IMR-90 (cell line): ENCODE data around the gene ZDHHC8. TPM values are rescaled to one million over a fixed set of nuclear protein-coding genes. Genes with fewer than 3 reads are reported as not detected.

Experiments used
- ATAC-seq: fragments of 200-7000 bp; cut with Tn5 transposase; 2 replicates; pipeline ENCODE4 v1.9.1; 2020; ENCODE audit warnings: low read depth, mild to moderate bottlenecking, moderate library complexity
- BruUV-seq: library from RNA; stranded (reverse); fragments of 400-500 nt; replicated peaks from 2 replicates; lab custom pipeline; 2021; lab: Mats Ljungman, UMichigan
- CTCF ChIA-PET: fragments of 300-600 bp; formaldehyde crosslinking; extraction: SDS; loops from one replicate; lab custom pipeline; 2021; ENCODE audit warnings: antibody characterized with exemption; lab: Yijun Ruan, JAX
- POLR2A ChIA-PET: fragments of 300-600 bp; sonication (Branson Sonifier 250); formaldehyde crosslinking; loops from one replicate; lab custom pipeline; 2022; ENCODE audit warnings: antibody characterized with exemption; ENCODE audit not compliant: unreplicated experiment; lab: Charles Lee
- DNase-seq: peaks from one replicate; pipeline ENCODE4 v3.0.0; 2013
- H2AFZ ChIP-seq: replicated peaks from 2 replicates; pipeline ENCODE3; 2013; ENCODE audit warnings: low read length, mild to moderate bottlenecking; ENCODE audit not compliant: poor library complexity
- H2AK5ac ChIP-seq: 2 replicates; pipeline ENCODE4 v1.6.1; 2013; ENCODE audit warnings: low read depth, low read length, inconsistent platforms
- H2AK9ac ChIP-seq: replicated peaks from 2 replicates; pipeline ENCODE3; 2013; ENCODE audit warnings: mild to moderate bottlenecking, low read depth, low read length, moderate library complexity; ENCODE audit not compliant: poor library complexity
- H2BK120ac ChIP-seq: 2 replicates; pipeline ENCODE4 v1.6.1; 2013; ENCODE audit warnings: low read depth, low read length, inconsistent platforms
- H2BK15ac ChIP-seq: 3 replicates; pipeline ENCODE4 v1.6.1; 2013; ENCODE audit warnings: low read depth, low read length, inconsistent platforms
- H2BK20ac ChIP-seq: 2 replicates; pipeline ENCODE4 v1.6.1; 2013; ENCODE audit warnings: low read depth, mild to moderate bottlenecking, inconsistent platforms, low read length, moderate library complexity
- H2BK5ac ChIP-seq: 2 replicates; pipeline ENCODE4 v1.6.1; 2013; ENCODE audit warnings: mild to moderate bottlenecking, low read depth, low read length, inconsistent platforms; ENCODE audit not compliant: poor library complexity, severe bottlenecking
- H3K14ac ChIP-seq: replicated peaks from 2 replicates; pipeline ENCODE4 v1.6.1; 2013; ENCODE audit warnings: low read depth, low read length, inconsistent platforms
- H3K18ac ChIP-seq: 2 replicates; pipeline ENCODE4 v1.6.1; 2013; ENCODE audit warnings: low read depth, low read length, control low read depth
- H3K23ac ChIP-seq: 2 replicates; pipeline ENCODE4 v1.6.1; 2013; ENCODE audit warnings: low read depth, low read length, inconsistent platforms
- H3K27ac ChIP-seq: 2 replicates; pipeline ENCODE4 v1.5.1; 2013; ENCODE audit warnings: mild to moderate bottlenecking, control low read depth, low read length; ENCODE audit not compliant: insufficient read depth
- H3K27me3 ChIP-seq: 2 replicates; pipeline ENCODE4 v1.6.1; 2013; ENCODE audit warnings: low read length; ENCODE audit not compliant: control insufficient read depth, insufficient read depth
- H3K36me3 ChIP-seq: 2 replicates; pipeline ENCODE4 v1.6.1; 2013; ENCODE audit warnings: low read length, mixed read lengths; ENCODE audit not compliant: control insufficient read depth, insufficient read depth
- H3K4ac ChIP-seq: 2 replicates; pipeline ENCODE4 v1.6.1; 2013; ENCODE audit warnings: low read depth, low read length, inconsistent platforms
- H3K4me1 ChIP-seq: 2 replicates; pipeline ENCODE4 v1.6.1; 2013; ENCODE audit warnings: low read length, mixed read lengths; ENCODE audit not compliant: control insufficient read depth, insufficient read depth
- H3K4me2 ChIP-seq: 2 replicates; pipeline ENCODE4 v1.6.1; 2013; ENCODE audit warnings: low read depth, mild to moderate bottlenecking, control low read depth, low read length, moderate library complexity
- H3K4me3 ChIP-seq: 2 replicates; pipeline ENCODE4 v1.5.1; 2013; ENCODE audit warnings: low read depth, mild to moderate bottlenecking, control low read depth, low read length, moderate library complexity; ENCODE audit not compliant: insufficient read depth
- H3K56ac ChIP-seq: 2 replicates; pipeline ENCODE4 v1.6.1; 2013; ENCODE audit warnings: low read length, inconsistent platforms; ENCODE audit not compliant: insufficient read depth; ENCODE audit errors: extremely low read depth
- H3K79me1 ChIP-seq, 2 experiments: 2 replicates each; pipeline ENCODE4 v1.6.1; 2013; ENCODE audit warnings: low read length in 2 of 2, inconsistent platforms in 1 of 2, low read depth in 1 of 2
- H3K9ac ChIP-seq: 2 replicates; pipeline ENCODE4 v1.6.1; 2013; ENCODE audit warnings: low read depth, low read length, control low read depth
- H3K9me1 ChIP-seq: 2 replicates; pipeline ENCODE4 v1.6.1; 2013; ENCODE audit warnings: low read length, inconsistent platforms; ENCODE audit not compliant: insufficient read depth
- H3K9me3 ChIP-seq: 2 replicates; pipeline ENCODE4 v1.6.1; 2013; ENCODE audit warnings: low read length; ENCODE audit not compliant: control insufficient read depth, insufficient read depth
- H4K20me1 ChIP-seq: 2 replicates; pipeline ENCODE4 v1.6.1; 2013; ENCODE audit warnings: low read length, inconsistent platforms; ENCODE audit not compliant: insufficient read depth
- H4K5ac ChIP-seq: 2 replicates; pipeline ENCODE4 v1.6.1; 2013; ENCODE audit warnings: mild to moderate bottlenecking, low read depth, low read length, control low read depth
- H4K8ac ChIP-seq, 2 experiments: 2 replicates each; pipeline ENCODE4 v1.6.1; 2013; ENCODE audit warnings: low read depth in 2 of 2, low read length in 2 of 2, control low read depth in 1 of 2, inconsistent platforms in 1 of 2
- H4K91ac ChIP-seq: 2 replicates; pipeline ENCODE4 v1.6.1; 2013; ENCODE audit warnings: low read depth, low read length, inconsistent platforms; ENCODE audit not compliant: insufficient read depth
- BHLHE40 ChIP-seq: fragments of 150-350 bp; IDR thresholded peaks from 2 replicates; pipeline ENCODE4 v1.6.1; 2016; ENCODE audit warnings: mild to moderate bottlenecking, low read depth, low read length
- CEBPB ChIP-seq: IDR thresholded peaks from 2 replicates; pipeline ENCODE4 v1.6.1; 2012; ENCODE audit warnings: low read depth, low read length, improper control_type of control experiment
- CHD1 ChIP-seq: IDR thresholded peaks from 2 replicates; pipeline ENCODE4 v1.6.1; 2012; ENCODE audit warnings: low read depth, low read length, improper control_type of control experiment
- FOS ChIP-seq: fragments of 150-350 bp; IDR thresholded peaks from 2 replicates; pipeline ENCODE4 v1.6.1; 2016; ENCODE audit warnings: low read depth, low read length
- MAFK ChIP-seq: IDR thresholded peaks from 2 replicates; pipeline ENCODE4 v1.6.1; 2012; ENCODE audit warnings: low read depth, low read length, improper control_type of control experiment
- MAZ ChIP-seq: IDR thresholded peaks from 2 replicates; pipeline ENCODE4 v1.6.1; 2012; ENCODE audit warnings: low read depth, mild to moderate bottlenecking, low read length, improper control_type of control experiment, moderate library complexity, borderline replicate concordance
- MXI1 ChIP-seq: IDR thresholded peaks from 2 replicates; pipeline ENCODE4 v1.6.1; 2012; ENCODE audit warnings: low read depth, mild to moderate bottlenecking, low read length, moderate library complexity, borderline replicate concordance
- NFE2L2 ChIP-seq: fragments of 150-350 bp; IDR thresholded peaks from 2 replicates; pipeline ENCODE4 v1.6.1; 2016; ENCODE audit warnings: low read depth, mild to moderate bottlenecking, low read length
- POLR2A ChIP-seq: IDR thresholded peaks from 2 replicates; pipeline ENCODE4 v1.6.1; 2012; ENCODE audit warnings: mild to moderate bottlenecking, low read depth, low read length
- RAD21 ChIP-seq: IDR thresholded peaks from 2 replicates; pipeline ENCODE4 v1.6.1; 2012; ENCODE audit warnings: low read length, improper control_type of control experiment
- RCOR1 ChIP-seq: IDR thresholded peaks from 2 replicates; pipeline ENCODE4 v1.6.1; 2012; ENCODE audit warnings: mild to moderate bottlenecking, low read length, improper control_type of control experiment; ENCODE audit not compliant: insufficient replicate concordance
- RFX5 ChIP-seq: IDR thresholded peaks from 2 replicates; pipeline ENCODE4 v1.8.0; 2012; ENCODE audit warnings: low read depth, mild to moderate bottlenecking, low read length, moderate library complexity
- SMC3 ChIP-seq: fragments of 150-350 bp; IDR thresholded peaks from 2 replicates; pipeline ENCODE4 v1.6.1; 2016; ENCODE audit warnings: low read depth, mild to moderate bottlenecking, antibody characterized with exemption, low read length, moderate library complexity
- USF2 ChIP-seq: fragments of 150-350 bp; IDR thresholded peaks from 2 replicates; pipeline ENCODE4 v1.6.1; 2017; ENCODE audit warnings: mild to moderate bottlenecking, antibody characterized with exemption, low read length, low read depth
- WGBS, 2 experiments: methylation state at CpG; one replicate each; pipeline versions ENCODE4 v1.1.5 to v1.1.7; 2013; ENCODE audit warnings: missing lambda C conversion rate in 2 of 2; ENCODE audit not compliant: insufficient read length in 1 of 2; ENCODE audit errors: extremely low coverage in 2 of 2; 5-methylcytosine and 5-hydroxymethylcytosine counted together
- dilution Hi-C: fragments of 300-500 bp; cut with HindIII; formaldehyde crosslinking; loops from one replicate; pipeline ENCODE4 v1.14.3; 2018; ENCODE audit warnings: low sequenced_read_pairs; ENCODE audit not compliant: unreplicated experiment
- in situ Hi-C: fragments of 300-500 bp; cut with MboI; formaldehyde crosslinking; loops from 3 replicates; pipeline ENCODE4 v1.14.3; 2019; ENCODE audit warnings: low sequenced_read_pairs, inconsistent platforms, mixed read lengths
- intact Hi-C: fragments of 100-400 bp; cut with micrococcal nuclease; formaldehyde crosslinking; loops from 2 replicates; pipeline ENCODE4 v1.10.0; 2022
- polyA plus RNA-seq, 3 experiments: library from polyadenylated mRNA; depleted of rRNA; stranded (reverse); fragments of >200 nt; gene quantifications; 2 replicates each; pipeline ENCODE4 v1.2.3, GENCODE V29; 2012; ENCODE audit warnings: low replicate concordance in 1 of 3
- total RNA-seq: library from RNA; depleted of rRNA; stranded (reverse); fragments of >200 nt; gene quantifications from 2 replicates; pipeline ENCODE4 v1.2.3, GENCODE V29; 2012

The ZDHHC8 gene
- total and polyA plus RNA-seq, 2 of the 4 experiments (the other 2 are of a cell fraction), result 2.5 to 72.6 TPM

DNA sequence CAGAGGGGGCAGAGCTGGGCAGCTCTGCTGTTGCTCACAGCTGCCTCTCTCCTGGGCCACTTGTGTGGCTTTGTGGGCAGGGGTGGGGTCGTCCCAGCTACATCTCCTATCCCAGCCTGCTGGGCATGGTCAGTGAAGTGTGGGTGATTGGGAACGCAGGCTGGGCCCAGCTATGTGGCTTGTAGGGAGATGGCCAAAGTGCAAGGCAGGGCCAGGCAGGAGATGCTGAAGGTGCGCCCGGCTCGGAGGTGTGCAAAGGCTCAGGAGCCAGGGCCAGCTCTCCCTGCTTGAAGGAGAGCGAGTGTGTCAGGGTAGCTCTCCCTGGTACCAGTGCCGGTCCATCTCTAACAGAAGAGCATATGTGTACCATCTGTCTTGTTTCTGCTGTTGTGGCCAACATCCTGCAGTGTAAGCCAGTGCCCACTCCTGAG lies 24.1 kb upstream of the ZDHHC8 start:
- Histone ChIP-seq H2BK120ac (no peak overlapping the region), H3K79me1 (peaks cover 9 to 41% of the 10 kb centered on the region in 2 experiments), H3K4me2 (no peak overlapping the region), H2BK15ac (no peak overlapping the region), H3K9me3 (no peaks in the 10 kb centered on the region), H2AFZ (no peak overlapping the region), H4K91ac (no peak overlapping the region), H3K18ac (no peak overlapping the region), H4K5ac (no peak overlapping the region), H2BK20ac (no peak overlapping the region), H3K4me1 (no peaks in the 10 kb centered on the region), H3K9ac (no peak overlapping the region), H4K8ac (no peak overlapping the region), H3K27me3 (no peaks in the 10 kb centered on the region), H3K4me3 (no peak overlapping the region), H3K36me3 (peaks cover 75% of the 10 kb centered on the region), H3K27ac (no peak overlapping the region), H4K20me1 (peaks cover 57% of the 10 kb centered on the region), H3K4ac (no peak overlapping the region), H3K14ac (no peak overlapping the region), H3K9me1 (no peaks in the 10 kb centered on the region), H2BK5ac (no peak overlapping the region), H2AK9ac (no peak overlapping the region), H3K56ac (no peak overlapping the region), H3K23ac (no peak overlapping the region), H2AK5ac (no peak overlapping the region)
- CTCF ChIA-PET, result no interaction called here
- POLR2A ChIA-PET, result no interaction called here
- in situ Hi-C loops, result no loop called here
- DNase-seq (no peak), ATAC-seq (no peak)
- intact Hi-C loops, result no loop called here
- dilution Hi-C loops, result no loop called here
- no peak for TF ChIP-seq RAD21
- no peak for TF ChIP-seq MAZ
- TF ChIP-seq RCOR1, result no peak
- TF ChIP-seq SMC3, result no peak
- TF ChIP-seq CEBPB, result no peak
- TF ChIP-seq FOS, result no peak
- TF ChIP-seq USF2, result no peak
- TF ChIP-seq POLR2A, result no peak
- no peak for TF ChIP-seq BHLHE40
- no peak for TF ChIP-seq NFE2L2
- no peak for TF ChIP-seq MXI1
- no peak for TF ChIP-seq RFX5
- no peak for TF ChIP-seq CHD1
- no peak for TF ChIP-seq MAFK
- 100% methylated on average over 3 of the region's 7 CpGs; no CpG with 5 or more reads in 1 of the 2 experiments for WGBS, 2 experiments
- no TSS peak for BruUV-seq
